ENCODE measurements around the gene FOXS1. TPM values are rescaled to one million over a fixed set of nuclear protein-coding genes. Genes with fewer than 3 reads are reported as not detected.

Gene FOXS1
- total and polyA plus RNA-seq, 11 donors = 1.9 to 6.0 (median 3.7) TPM

- Histone ChIP-seq H3K27ac (peak overlapping the region in 4 of 12 donors; percentile 84 to 89 (median 86)), H3K4me3 (no peak overlapping the region), H3K27me3 (no peaks in the 10 kb centered on the region), H3K4me1 (peaks cover 0 to 95% (median 49%) of the 10 kb centered on the region in 12 donors), H3K36me3 (no peaks in the 10 kb centered on the region), H3K9me3 (no peaks in the 10 kb centered on the region)
- intact Hi-C loops (cut with DNase I) = loop anchor here in 1 of 10 donors (10.0 kb wide), 1 partner anchor 615 kb away; no protein-coding TSS in a partner anchor
- 70 to 75% (median 73%) methylated on average over 5 of the region's 5 CpGs for WGBS, 4 donors
- TF ChIP-seq CTCF (IDR thresholded peaks at IDR 0.05) = no peak
- TF ChIP-seq POLR2A (IDR thresholded peaks at IDR 0.05) = no peak
- ATAC-seq = no peak
- DNase-seq = no peak
These were observed 5.5 kb downstream of the FOXS1 start for GRCh38 chr20:31839782-31840487.

GRCh38 chr20:31838646-31839292 is 6.6 kb downstream of the FOXS1 start:
- H3K27ac ChIP-seq = peak overlapping the region in 9 of 12 donors; percentile 20 to 89 (median 65)
- peaks cover 0 to 94% (median 51%) of the 10 kb centered on the region in 12 donors for H3K4me1 ChIP-seq
- H3K4me3 ChIP-seq = no peak overlapping the region
- WGBS, 4 donors = 76 to 84% (median 81%) methylated on average over 9 of the region's 9 CpGs
- no peak for DNase-seq
- H3K36me3 ChIP-seq = no peaks in the 10 kb centered on the region
- no peaks in the 10 kb centered on the region for H3K9me3 ChIP-seq
- H3K27me3 ChIP-seq = no peaks in the 10 kb centered on the region
- TF ChIP-seq CTCF (IDR thresholded peaks at IDR 0.05) (no peak), POLR2A (IDR thresholded peaks at IDR 0.05) (no peak)
- ATAC-seq = no peak
- intact Hi-C loops (cut with DNase I) = loop anchor here in 1 of 10 donors (10.0 kb wide), 1 partner anchor 616 kb away; no protein-coding TSS in a partner anchor

GRCh38 chr20:31837896-31838397 is 7.5 kb downstream of the FOXS1 start:
- no peak for TF ChIP-seq CTCF (IDR thresholded peaks at IDR 0.05)
- Histone ChIP-seq H3K4me1 (peaks cover 0 to 90% (median 46%) of the 10 kb centered on the region in 12 donors), H3K27me3 (no peaks in the 10 kb centered on the region), H3K36me3 (no peaks in the 10 kb centered on the region), H3K27ac (peak overlapping the region in 10 of 12 donors; percentile 14 to 89 (median 62)), H3K9me3 (no peaks in the 10 kb centered on the region), H3K4me3 (no peak overlapping the region)
- ATAC-seq = peak in 2 of 4 donors; percentile 3 to 10
- intact Hi-C loops (cut with DNase I) = loop anchor here in 1 of 10 donors (10.0 kb wide), 1 partner anchor 617 kb away; no protein-coding TSS in a partner anchor
- 46 to 59% (median 55%) methylated on average over 3 of the region's 3 CpGs for WGBS, 4 donors
- no peak for DNase-seq

All from heart left ventricle (tissue), 16 donors.